Hippocampal formation (tissue), 2 donors: Measurements from ENCODE around the gene C3orf20.

Experiments
- DNase-seq, 2 donors: peaks; one replicate each; lab custom pipeline; 2025; lab: John Stamatoyannopoulos, UW

Gene C3orf20

DNA sequence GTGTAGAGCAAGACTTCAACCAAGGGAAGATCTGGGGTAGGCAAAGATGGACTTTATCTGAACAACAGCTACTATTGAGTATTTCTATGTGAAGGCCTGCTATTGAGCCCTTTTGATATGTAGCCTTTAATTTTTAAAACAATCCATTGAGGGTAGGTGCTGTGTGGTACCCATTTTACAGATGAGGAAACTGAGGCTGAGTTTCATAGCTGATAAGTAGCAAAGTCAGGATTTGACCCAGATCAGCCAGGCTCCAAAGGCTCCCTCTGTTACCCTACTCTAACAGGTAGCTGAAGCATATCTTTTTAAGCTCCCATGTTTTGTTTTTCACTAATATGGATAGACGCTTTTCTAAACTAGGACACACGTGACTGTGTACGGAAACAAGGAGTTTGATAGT, 141.4 kb downstream of the C3orf20 start:
- DNase-seq = no peak

DNA sequence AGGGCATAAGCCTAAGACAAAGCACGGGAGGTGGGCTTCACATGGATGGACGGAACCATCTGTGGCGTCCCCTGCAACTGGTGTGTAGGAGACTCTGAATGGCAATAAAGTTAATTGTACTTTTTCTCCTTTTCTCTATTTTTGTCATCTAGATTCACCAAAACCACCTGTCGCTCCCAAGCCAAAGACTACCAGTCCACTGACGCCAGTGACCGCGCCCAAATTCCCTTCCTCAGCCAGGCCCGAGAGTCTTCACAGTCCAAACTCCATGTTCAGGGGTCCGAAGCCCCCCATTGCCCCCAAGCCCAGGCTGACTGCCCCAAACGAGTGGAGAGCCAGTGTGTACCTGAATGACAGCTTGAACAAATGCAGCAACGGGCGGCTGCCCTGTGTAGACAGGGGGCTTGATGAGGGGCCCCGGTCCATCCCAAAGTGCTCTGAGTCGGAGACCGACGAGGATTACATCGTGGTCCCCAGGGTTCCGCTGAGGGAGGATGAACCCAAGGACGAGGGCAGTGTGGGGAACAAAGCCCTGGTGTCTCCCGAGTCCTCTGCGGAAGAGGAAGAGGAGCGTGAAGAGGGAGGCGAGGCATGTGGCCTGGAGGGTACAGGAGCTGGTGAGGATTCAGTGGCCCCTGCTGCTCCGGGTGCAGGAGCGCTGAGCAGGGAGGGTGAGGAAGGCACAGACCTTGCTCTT, 144.0 kb downstream of the C3orf20 start, which contains the start of gene FGD5:
Gene FGD5, plus strand, starts transcription at position 159 of the 697 bp plus-strand sequence. Its CDS starts 110 bp downstream, at position 269.
- DNase-seq = no peak

DNA sequence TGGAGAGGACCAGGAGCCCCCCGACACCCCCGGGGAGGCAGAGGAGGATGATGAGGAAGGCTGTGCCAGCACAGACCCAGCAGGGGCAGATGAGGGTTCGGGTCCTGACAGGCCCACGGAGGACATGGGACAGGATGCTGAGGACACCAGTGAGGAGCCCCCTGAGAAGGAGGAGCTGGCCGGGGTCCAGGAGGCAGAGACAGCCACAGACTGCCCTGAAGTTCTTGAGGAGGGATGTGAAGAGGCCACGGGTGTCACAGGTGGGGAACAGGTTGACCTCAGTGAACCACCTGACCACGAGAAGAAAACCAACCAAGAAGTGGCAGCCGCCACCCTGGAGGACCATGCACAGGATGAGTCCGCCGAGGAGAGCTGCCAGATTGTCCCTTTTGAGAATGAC, 144.7 kb downstream of the C3orf20 start:
- no peak for DNase-seq

DNA sequence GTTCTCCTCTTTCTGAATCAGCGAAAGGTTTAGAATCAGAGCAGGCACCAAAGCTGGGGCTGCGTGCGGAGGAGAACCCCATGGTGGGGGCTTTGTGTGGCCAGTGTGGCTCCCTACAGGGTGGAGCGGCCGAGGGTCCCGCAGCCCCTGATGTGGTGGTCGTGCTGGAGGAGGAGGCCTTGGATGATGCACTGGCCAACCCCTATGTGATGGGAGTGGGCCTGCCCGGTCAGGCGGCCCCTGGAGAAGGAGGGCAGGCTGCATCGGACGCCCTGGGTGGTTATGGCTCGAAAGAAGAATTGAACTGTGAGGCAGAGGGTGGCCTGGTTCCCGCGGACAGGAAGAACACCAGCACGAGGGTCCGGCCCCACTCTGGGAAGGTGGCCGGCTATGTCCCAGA, 145.2 kb downstream of the C3orf20 start:
- DNase-seq = no peak

DNA sequence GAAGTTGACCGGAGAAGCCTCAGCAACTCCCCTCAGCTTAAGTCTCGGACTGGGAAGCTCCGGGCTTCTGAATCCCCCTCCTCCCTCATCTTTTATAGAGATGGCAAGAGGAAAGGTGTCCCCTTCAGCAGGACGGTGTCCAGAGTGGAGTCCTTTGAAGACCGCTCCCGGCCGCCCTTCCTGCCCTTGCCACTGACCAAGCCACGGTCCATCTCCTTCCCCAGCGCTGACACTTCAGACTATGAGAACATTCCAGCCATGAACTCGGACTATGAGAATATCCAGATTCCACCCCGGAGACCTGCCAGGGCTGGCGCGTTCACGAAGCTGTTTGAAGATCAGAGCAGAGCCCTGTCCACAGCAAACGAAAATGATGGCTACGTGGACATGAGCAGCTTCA, 146.2 kb downstream of the C3orf20 start:
- DNase-seq = no peak

DNA sequence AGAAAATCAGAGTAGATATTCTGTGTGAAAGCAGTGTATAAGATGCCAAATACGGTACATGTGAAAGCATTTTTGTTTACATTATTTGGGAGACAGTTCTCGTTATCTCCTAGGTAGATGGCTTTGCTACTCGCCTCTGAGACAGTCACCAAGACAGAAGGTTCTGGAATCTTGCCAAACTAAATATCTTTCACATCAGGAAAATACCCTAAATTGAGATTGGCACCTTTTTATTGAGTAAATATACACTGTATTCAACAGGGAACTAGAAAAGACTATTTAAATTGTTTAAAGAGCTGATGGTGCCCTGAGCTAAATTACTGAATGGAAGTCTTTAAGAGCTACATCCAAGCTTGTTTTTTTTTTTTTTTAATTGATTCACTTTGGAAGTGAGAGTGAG, 147.2 kb downstream of the C3orf20 start:
- DNase-seq = no peak
